CD14-positive monocyte (primary cell): Measurements from ENCODE around the gene DMWD. TPM values are rescaled to one million over a fixed set of nuclear protein-coding genes. Genes with fewer than 3 reads are reported as not detected.

Source experiments
- DNase-seq, 3 donors: peaks; one replicate each; pipeline ENCODE4 v3.0.0-alpha.2; 2011 to 2022
- H2AFZ ChIP-seq: 2 replicates; pipeline ENCODE4 v1.6.0; 2012; ENCODE audit warnings: mild to moderate bottlenecking, low read depth, low read length, inconsistent platforms; ENCODE audit not compliant: insufficient read depth, poor library complexity, severe bottlenecking
- H3K27ac ChIP-seq, 2 donors: 1 replicate in 1 of 2; 2 replicates in 1 of 2; pipeline ENCODE4 v1.5.1; 2012 to 2013; ENCODE audit warnings: low read length in 2 of 2, control low read depth in 1 of 2, inconsistent platforms in 1 of 2, low read depth in 1 of 2, mild to moderate bottlenecking in 1 of 2
- H3K27me3 ChIP-seq, 2 donors: one replicate each; pipeline versions ENCODE4 v1.6.0 to v1.6.1; 2011 to 2013; ENCODE audit warnings: low read length in 2 of 2; ENCODE audit not compliant: control insufficient read depth in 2 of 2, insufficient read depth in 2 of 2
- H3K36me3 ChIP-seq, 2 donors: replicated peaks in 1 of 2; 1 replicate in 1 of 2; 2 replicates in 1 of 2; pipeline versions ENCODE4 v1.5.1 to v1.6.1; 2012 to 2013; ENCODE audit warnings: low read length in 2 of 2, control low read depth in 1 of 2, inconsistent platforms in 1 of 2, mild to moderate bottlenecking in 1 of 2; ENCODE audit not compliant: insufficient read depth in 2 of 2, control insufficient read depth in 1 of 2
- H3K4me1 ChIP-seq, 2 donors: 1 replicate in 1 of 2; 2 replicates in 1 of 2; pipeline versions ENCODE4 v1.5.1 to v1.6.1; 2012 to 2013; ENCODE audit warnings: low read length in 2 of 2, control low read depth in 1 of 2, inconsistent platforms in 1 of 2, mild to moderate bottlenecking in 1 of 2, moderate library complexity in 1 of 2; ENCODE audit not compliant: insufficient read depth in 2 of 2, control insufficient read depth in 1 of 2
- H3K4me2 ChIP-seq: replicated peaks from 2 replicates; pipeline ENCODE3; 2012; ENCODE audit warnings: low read length, moderate library complexity, mild to moderate bottlenecking; ENCODE audit not compliant: poor library complexity, severe bottlenecking; ENCODE audit errors: extremely low read depth
- H3K4me3 ChIP-seq, 3 experiments: fragments of 200-600 bp in 1 of 3; sonication (generic) in 1 of 3; replicated peaks in 1 of 3; 1 replicate in 2 of 3; 2 replicates in 1 of 3; pipeline ENCODE4 v1.5.1; 2011 to 2013; ENCODE audit warnings: low read length in 3 of 3, mild to moderate bottlenecking in 3 of 3, control low read depth in 2 of 3, low read depth in 2 of 3, inconsistent platforms in 1 of 3, moderate library complexity in 1 of 3
- H3K79me2 ChIP-seq: 2 replicates; pipeline ENCODE4 v1.6.0; 2012; ENCODE audit warnings: mild to moderate bottlenecking, control low read depth, inconsistent platforms, low read length, moderate library complexity; ENCODE audit not compliant: insufficient read depth
- H3K9ac ChIP-seq: 2 replicates; pipeline ENCODE4 v1.6.0; 2017; ENCODE audit warnings: low read length, mild to moderate bottlenecking; ENCODE audit not compliant: insufficient read depth, poor library complexity, severe bottlenecking
- H3K9me3 ChIP-seq, 2 donors: replicated peaks in 1 of 2; 1 replicate in 1 of 2; 2 replicates in 1 of 2; pipeline versions ENCODE4 v1.5.1 to v1.6.1; 2012 to 2013; ENCODE audit warnings: low read length in 2 of 2, control low read depth in 1 of 2; ENCODE audit not compliant: control insufficient read depth in 1 of 2, insufficient read depth in 1 of 2
- H4K20me1 ChIP-seq: 2 replicates; pipeline ENCODE4 v1.6.0; 2012; ENCODE audit warnings: mild to moderate bottlenecking, low read length, control low read depth, moderate library complexity; ENCODE audit not compliant: insufficient read depth
- H3K27ac Mint-ChIP-seq, 7 donors: one replicate each; pipeline ENCODE4 v1.8.0; 2020; ENCODE audit warnings: mild to moderate bottlenecking in 7 of 7, mixed read lengths in 7 of 7, moderate library complexity in 6 of 7, inconsistent platforms in 2 of 7
- H3K27me3 Mint-ChIP-seq, 3 donors: one replicate each; pipeline ENCODE4 v1.8.0; 2021 to 2022; ENCODE audit warnings: low read depth in 3 of 3, mild to moderate bottlenecking in 3 of 3, mixed read lengths in 3 of 3, moderate library complexity in 3 of 3, inconsistent platforms in 1 of 3
- H3K36me3 Mint-ChIP-seq, 2 donors: one replicate each; pipeline ENCODE4 v1.8.0; 2020; ENCODE audit warnings: mixed read lengths in 2 of 2, inconsistent platforms in 1 of 2, mild to moderate bottlenecking in 1 of 2
- H3K4me1 Mint-ChIP-seq: one replicate; pipeline ENCODE4 v1.8.0; 2020; ENCODE audit warnings: mild to moderate bottlenecking, mixed read lengths
- H3K4me3 Mint-ChIP-seq, 2 donors: one replicate each; pipeline ENCODE4 v1.8.0; 2020; ENCODE audit warnings: mild to moderate bottlenecking in 2 of 2, mixed read lengths in 2 of 2, moderate library complexity in 1 of 2
- H3K9me3 Mint-ChIP-seq, 7 donors: one replicate each; pipeline ENCODE4 v1.8.0; 2020 to 2022; ENCODE audit warnings: mixed read lengths in 7 of 7, mild to moderate bottlenecking in 6 of 7, moderate library complexity in 6 of 7, inconsistent platforms in 2 of 7
- WGBS: methylation state at CpG from one replicate; pipeline ENCODE4 v1.1.5; 2013; ENCODE audit warnings: missing lambda C conversion rate; ENCODE audit not compliant: insufficient coverage; 5-methylcytosine and 5-hydroxymethylcytosine counted together
- intact Hi-C, 2 donors: fragments of 100-400 bp; cut with micrococcal nuclease; formaldehyde crosslinking; loops; one replicate each; pipeline versions ENCODE4 v1.15.0 to v1.15.1; 2023
- polyA plus RNA-seq, 3 donors: library from polyadenylated mRNA; depleted of rRNA in 1 of 3; unstranded in 2 of 3; stranded (reverse) in 1 of 3; fragments of 300-500 nt in 2 of 3; fragments of >200 nt in 1 of 3; fragmentation: Illumina TruSeq in 2 of 3; gene quantifications; 1 replicate in 2 of 3; 2 replicates in 1 of 3; pipeline ENCODE4 v1.2.3, GENCODE V29; 2012 to 2021
- TF ChIP-seq, protein P1 (sequence below): fragments of 200-600 bp; IDR thresholded peaks from one replicate; pipeline ENCODE4 v1.8.0; 2022; ENCODE audit warnings: antibody characterized with exemption, mild to moderate bottlenecking

DMWD gene
- polyA plus RNA-seq, 3 donors, result 1.5 to 3.4 (median 2.4) TPM

DNA sequence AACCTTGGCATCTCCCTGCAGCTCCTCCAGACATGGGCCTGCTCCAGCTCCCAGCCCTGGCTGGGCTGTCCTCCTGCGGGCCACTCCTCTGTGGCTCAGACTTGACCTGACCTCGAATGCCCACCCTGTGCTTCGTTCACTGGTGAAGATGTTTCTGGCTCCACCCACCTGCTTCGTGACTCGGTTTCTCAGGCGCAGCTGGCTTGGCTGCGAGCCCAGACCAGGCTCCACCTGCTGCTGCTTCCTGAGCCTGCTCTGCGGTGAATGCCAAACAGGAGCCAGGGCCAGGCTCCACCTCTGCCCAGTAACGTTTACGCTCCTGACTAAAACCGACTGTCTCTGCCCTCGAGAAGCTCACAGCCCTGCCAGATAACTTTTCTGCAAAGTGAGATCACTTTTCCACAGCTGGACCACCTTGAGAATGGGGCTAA lies 31.4 kb upstream of the DMWD start:
- Mint-ChIP-seq H3K27me3 (peaks cover 0 to 5% (median 0%) of the 10 kb centered on the region in 3 donors), H3K4me1 (no peaks in the 10 kb centered on the region), H3K36me3 (peaks cover 82 to 98% of the 10 kb centered on the region in 2 donors), H3K27ac (no peak overlapping the region), H3K4me3 (no peak overlapping the region), H3K9me3 (no peaks in the 10 kb centered on the region)
- Histone ChIP-seq H3K36me3 (peaks cover 92 to 96% of the 10 kb centered on the region in 2 donors), H4K20me1 (peaks cover 19% of the 10 kb centered on the region), H3K4me3 (no peak overlapping the region), H3K27me3 (no peaks in the 10 kb centered on the region), H3K9me3 (no peaks in the 10 kb centered on the region), H3K27ac (no peak overlapping the region), H2AFZ (no peak overlapping the region), H3K4me2 (no peak overlapping the region), H3K79me2 (no peaks in the 10 kb centered on the region), H3K4me1 (no peaks in the 10 kb centered on the region), H3K9ac (no peak overlapping the region)
- 88% methylated on average over 12 of the region's 12 CpGs for WGBS
- intact Hi-C loops, result no loop called here
- DNase-seq, result no peak
- TF ChIP-seq, protein P1, sequence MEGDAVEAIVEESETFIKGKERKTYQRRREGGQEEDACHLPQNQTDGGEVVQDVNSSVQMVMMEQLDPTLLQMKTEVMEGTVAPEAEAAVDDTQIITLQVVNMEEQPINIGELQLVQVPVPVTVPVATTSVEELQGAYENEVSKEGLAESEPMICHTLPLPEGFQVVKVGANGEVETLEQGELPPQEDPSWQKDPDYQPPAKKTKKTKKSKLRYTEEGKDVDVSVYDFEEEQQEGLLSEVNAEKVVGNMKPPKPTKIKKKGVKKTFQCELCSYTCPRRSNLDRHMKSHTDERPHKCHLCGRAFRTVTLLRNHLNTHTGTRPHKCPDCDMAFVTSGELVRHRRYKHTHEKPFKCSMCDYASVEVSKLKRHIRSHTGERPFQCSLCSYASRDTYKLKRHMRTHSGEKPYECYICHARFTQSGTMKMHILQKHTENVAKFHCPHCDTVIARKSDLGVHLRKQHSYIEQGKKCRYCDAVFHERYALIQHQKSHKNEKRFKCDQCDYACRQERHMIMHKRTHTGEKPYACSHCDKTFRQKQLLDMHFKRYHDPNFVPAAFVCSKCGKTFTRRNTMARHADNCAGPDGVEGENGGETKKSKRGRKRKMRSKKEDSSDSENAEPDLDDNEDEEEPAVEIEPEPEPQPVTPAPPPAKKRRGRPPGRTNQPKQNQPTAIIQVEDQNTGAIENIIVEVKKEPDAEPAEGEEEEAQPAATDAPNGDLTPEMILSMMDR, result no peak

DNA sequence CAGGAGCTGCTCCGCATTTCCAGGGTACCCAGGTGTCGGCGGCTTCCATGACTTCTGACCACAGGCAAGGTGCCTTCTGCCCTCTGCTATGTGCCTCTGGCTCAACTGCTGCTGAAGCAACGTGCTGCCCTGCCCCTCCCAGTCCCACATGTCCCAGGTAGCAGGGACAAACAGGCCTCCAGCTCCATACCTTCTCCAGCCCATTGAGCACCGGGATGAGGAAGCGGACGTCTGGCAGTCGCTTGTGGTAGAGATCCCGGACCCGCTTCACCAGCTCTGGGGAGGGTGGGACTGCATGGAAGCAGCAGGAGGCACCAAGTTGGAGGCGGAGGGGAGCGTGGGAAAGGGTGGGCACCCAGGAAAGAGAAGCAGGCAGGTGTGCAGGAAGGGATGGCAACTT lies 30.5 kb upstream of the DMWD start:
- no peaks in the 10 kb centered on the region for H3K9me3 Mint-ChIP-seq
- Histone ChIP-seq H3K9me3 (no peaks in the 10 kb centered on the region), H3K27ac (no peak overlapping the region), H3K4me3 (no peak overlapping the region), H3K9ac (no peak overlapping the region), H3K27me3 (no peaks in the 10 kb centered on the region), H3K4me1 (no peaks in the 10 kb centered on the region), H3K36me3 (peaks cover 86 to 90% of the 10 kb centered on the region in 2 donors), H3K79me2 (no peaks in the 10 kb centered on the region), H2AFZ (no peak overlapping the region), H4K20me1 (peaks cover 27% of the 10 kb centered on the region), H3K4me2 (no peak overlapping the region)
- intact Hi-C loops, result no loop called here
- WGBS, result 92% methylated on average over 9 of the region's 12 CpGs
- no peaks in the 10 kb centered on the region for H3K27me3 Mint-ChIP-seq
- peaks cover 74 to 90% of the 10 kb centered on the region in 2 donors for H3K36me3 Mint-ChIP-seq
- no peak for DNase-seq
- H3K4me3 Mint-ChIP-seq, result no peak overlapping the region
- no peak overlapping the region for H3K27ac Mint-ChIP-seq
- TF ChIP-seq, protein P1, result no peak
- no peaks in the 10 kb centered on the region for H3K4me1 Mint-ChIP-seq
